Stimulated activated CD4-positive, alpha-beta T cell treated with anti-CD3 and anti-CD28 coated beads, Interleukin-15, amount 100 ng/mL, for 1 hour (primary cell): Measurements from ENCODE around the gene RIOK1.
"Not testable (repeated sequence)": the region's sequence is repeated elsewhere in the genome, so short reads cannot be mapped to it uniquely, and the experiment has no call there.

Source experiments
- DNase-seq, 2 donors: peaks; one replicate each; pipeline ENCODE4 v3.0.0-alpha.2; 2020; ENCODE audit warnings: low read depth in 1 of 2, low spot score in 1 of 2

The RIOK1 gene

DNA sequence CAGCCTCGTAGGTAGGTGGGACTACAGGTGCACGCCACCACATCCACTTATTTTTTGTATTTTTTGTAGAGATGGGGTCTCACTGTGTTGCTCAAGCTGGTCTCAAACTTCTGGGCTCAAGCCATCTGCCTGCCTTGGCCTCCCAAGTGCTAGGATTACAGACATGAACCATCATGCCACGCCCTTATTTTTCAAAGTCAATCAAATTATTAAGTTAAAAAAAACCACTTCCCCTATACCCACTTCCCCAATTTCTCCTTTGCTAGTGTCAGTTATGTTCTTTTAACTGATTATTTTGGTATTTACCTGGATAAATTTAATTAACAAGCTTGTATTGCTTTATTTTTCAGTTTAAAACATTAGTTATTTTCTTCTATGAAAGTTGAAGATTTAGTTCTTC is 49.6 kb downstream of the RIOK1 start:
- DNase-seq: no peak

DNA sequence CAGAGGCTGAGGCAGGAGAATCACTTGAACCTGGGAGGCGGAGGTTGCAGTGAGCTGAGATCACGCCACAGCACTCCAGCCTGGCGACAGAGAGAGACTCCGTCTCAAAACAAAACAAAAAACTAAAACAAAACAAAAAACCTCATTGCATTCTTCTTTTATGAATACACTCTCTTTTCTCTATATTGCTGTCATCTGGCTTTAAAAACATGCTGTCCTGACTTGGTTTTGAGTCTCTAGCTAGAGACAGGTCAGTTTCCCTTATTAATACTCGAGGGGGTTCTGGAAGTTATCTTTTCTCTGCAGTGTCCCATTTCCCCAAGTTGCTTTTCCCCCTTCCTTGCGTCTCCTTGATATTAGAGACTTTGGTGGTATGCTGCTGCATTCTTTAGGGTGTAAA is 50.9 kb downstream of the RIOK1 start:
- DNase-seq: no peak

DNA sequence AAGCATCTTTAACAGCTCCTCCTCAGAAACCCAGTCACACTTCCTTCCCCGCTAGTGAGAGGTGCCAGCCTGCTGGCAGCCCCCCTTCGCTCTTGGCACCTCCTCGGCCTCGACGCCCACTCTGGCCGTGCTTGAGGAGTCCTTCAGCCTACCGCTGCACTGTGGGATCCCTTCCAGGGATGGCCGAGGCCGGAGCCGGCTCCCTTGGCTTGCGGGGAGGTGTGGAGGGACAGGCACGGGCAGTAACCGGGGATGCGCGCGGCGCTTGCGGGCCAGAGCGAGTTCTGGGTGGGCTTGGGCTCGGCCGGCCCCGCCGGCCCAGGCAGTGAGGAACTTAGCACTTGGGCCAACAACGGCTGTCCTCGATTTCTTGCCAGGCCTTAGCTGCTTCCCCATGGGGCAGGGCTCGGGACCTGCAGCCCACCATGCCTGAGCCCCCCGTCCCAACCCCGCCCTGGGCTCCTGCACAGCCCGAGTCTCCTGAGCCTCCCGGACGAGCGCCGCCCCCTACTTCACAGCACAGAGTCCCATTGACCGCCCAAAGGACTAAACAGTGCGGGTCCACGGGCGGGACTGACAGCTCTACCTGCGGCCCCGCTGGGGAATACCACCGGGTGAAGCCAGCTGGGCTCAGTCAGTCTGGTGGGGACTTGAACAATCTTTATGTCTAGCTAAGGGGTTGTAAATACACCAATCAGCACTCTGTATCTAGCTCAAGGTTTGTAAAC is 51.6 kb downstream of the RIOK1 start:
- DNase-seq: no peak

DNA sequence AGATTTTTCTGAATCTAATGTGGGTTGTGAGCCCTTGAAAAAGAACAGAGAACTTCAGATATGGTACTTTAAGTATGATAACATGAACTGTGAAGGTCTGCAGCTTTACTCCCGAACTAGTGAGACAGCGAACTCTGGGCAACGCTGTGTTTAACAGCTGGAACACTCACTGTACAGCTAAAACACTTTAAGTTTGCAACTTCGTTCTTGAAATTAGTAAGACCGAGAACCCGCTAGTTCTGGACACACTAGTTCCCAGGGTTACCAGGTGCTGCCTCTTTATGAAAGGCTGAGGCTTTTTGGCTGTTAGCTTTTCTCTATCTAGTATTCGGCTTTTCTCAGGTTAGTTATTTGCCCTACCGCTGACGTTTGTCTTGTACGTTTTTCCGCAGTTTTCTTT is 52.9 kb downstream of the RIOK1 start:
- DNase-seq: no peak

DNA sequence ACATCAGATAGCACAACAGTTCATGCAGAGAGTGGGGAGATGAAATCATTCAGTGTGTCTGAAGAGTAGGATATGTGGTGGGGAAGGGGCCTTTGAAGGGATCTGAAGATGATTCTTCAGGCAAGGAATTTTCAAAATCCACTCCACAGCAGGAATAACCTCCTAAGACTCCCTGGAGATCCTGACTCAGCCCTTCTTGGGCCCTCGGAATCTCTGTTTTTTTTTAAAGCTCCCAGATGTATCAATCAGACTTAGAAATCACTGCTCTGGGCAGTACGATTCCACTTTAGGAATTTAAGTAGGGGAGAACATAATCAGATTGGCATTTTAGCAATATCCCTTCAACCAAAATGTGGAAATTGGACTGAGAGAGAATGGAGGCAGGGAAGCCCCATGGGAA is 55.5 kb downstream of the RIOK1 start:
- no peak for DNase-seq

DNA sequence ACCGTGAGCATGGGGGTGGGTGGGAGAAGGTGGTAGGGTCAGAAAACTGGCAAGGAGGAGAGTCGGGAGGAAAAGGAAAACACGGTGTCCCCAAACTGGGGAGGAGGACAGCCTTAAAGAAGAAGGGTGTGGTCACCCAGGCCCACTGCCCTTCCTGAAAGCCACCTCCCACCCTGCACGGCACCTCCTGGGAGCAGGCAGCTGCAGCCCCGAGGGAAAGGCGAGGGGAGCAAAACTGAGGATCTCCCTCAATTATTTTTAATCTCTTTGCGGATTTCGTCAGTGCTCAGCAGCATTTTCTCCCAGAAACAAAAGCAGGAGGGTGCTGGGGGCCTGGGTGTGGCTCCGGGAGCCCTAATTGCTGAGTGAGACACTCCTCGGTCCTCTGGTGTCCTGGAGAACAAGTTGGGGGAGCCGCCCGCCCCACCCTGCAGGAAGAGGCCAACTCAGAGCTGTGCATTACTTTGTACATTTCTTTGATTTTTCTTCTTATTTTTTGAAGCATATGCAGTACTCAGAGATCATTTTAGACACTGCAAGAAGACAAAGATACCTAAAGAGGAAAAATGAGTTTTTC is 56.4 kb downstream of the RIOK1 start:
- no peak for DNase-seq

DNA sequence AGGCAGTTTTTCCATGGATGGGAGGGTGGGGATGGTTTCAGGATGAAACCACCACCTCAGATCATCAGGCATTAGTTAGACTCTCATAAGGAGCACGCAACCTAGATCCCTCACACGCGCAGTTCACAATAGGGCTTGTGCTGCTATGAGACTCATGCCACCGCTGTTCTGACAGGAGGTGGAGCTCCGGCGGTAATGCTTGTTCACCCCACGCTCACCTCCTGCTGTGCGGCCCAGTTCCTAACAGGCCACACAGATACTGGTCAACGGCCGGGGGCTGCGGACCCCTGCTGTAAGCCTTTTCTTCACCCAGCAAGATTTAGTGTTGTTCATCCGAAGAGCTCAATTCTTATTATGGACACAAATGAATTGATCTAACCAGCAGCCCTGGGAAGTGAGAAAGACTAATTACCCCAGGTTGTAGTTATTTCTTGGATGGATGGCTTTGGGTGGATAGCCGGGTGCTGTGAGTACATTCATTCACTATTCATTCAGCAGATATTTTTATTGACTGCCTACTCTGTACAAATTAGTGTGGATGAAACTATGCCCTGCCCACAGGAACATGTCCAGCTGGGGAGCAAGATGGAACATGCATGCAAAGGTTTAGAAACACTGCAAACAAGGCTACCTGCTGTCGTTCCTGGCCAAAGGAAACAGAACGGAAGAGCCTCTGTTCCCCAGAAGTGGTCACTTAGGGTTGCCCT is 57.2 kb downstream of the RIOK1 start:
- no peak for DNase-seq

DNA sequence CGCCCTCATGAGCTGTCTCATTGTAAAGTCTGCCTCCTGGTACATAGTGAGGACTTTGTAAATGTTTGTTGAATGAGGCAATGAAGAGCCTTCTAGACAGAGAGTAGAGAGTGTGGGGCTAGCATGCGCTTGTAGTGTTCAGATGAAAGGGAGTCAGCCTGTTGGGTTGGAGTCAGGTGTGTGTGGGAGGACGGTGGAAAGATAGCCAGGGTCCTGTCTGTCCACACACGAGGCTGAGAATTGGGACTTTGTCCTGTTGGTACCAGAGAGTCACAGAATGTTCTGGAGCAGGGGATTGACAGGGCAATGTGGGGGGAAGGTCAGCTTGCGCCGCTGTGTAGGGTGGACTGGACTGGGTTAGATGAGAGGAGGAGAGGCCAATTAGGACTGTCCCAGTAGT is 58.6 kb downstream of the RIOK1 start:
- DNase-seq: no peak

DNA sequence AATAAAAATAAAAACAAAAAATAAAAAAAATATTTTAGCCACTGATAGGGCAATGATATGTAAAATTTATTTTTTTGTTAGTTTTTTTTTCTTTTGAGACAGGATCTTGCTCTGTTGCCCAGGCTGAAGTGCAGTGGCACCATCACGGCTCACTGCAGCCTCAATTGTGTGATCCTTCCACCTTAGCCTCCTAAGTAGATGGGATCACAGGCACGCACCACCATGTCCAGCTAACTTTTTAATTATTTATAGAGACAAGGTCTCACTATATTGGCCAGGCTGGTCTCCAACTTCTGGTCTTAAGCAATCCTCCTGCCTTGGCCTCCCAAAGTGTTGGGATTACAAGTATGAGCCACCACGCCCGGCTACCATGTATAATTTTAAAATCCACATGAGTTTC is 59.4 kb downstream of the RIOK1 start:
- no peak for DNase-seq

DNA sequence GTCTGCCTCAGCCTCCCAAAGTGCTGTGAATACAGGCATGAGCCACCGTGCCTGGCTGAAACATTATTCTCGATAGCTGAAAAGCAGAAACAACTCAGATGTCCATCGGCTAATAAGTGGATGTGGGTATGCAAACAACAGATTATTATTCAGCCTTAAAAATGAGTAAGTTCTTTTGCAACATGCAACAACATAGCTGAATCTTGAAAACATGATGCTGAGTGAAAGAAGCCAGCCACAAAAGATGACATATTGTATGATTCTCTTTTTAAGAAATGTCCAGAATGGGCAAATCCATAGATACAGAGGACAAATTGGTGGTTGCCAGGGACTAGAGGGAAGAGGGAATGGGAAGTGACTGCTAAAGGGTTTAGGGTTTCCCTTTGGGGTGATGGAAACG is 61.7 kb downstream of the RIOK1 start:
- DNase-seq: no peak

DNA sequence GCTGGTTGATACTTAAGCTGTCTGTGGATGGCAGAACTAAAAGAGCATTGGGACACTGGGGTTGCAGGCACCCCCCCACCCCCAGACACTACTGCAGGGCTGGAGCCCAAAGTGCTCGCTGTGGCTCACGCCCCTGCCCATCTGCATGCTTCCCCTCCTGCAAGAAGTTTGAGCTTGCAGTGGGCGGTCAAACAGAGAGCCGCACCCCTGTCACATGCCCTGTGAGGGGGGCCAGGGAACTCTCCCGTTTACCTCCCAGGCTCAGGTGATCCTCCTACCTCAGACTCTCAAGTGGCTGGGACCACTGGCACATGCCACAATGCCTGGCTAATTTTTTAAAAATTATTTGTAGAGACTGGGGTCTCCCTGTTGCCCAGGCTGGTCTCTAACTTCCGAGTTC is 63.3 kb downstream of the RIOK1 start:
- no peak for DNase-seq

DNA sequence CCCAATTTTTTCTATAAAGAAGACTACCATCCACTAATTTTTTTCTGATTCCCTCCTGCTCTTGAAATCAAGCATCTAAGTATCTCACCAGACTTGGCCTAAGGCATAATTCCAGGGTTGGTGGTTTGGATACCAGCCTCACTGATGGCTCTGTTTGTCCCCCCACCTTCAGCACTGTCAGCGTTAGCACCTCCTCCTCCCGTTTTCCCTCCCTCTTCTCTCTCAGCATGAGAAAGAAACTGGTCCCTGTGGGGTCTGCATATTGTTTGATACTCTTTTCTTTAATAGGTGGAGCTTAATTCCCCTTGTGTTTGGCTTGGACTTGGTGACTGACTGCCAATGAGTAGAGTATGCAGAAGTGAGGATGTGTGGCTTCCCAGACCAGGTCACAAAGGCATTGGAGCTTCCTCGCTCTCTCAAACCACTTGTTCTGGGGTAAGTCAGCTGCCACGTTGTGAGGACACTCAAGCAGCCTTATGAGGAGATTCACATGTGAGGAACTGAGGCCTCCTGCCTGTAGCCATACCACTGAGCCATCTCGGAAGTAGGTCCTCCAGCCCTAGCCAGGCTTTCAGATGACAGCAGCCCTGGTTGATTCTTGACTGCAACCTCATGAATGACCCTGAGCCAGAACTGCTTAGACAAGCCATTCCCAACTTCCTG is 65.2 kb downstream of the RIOK1 start:
- no peak for DNase-seq

DNA sequence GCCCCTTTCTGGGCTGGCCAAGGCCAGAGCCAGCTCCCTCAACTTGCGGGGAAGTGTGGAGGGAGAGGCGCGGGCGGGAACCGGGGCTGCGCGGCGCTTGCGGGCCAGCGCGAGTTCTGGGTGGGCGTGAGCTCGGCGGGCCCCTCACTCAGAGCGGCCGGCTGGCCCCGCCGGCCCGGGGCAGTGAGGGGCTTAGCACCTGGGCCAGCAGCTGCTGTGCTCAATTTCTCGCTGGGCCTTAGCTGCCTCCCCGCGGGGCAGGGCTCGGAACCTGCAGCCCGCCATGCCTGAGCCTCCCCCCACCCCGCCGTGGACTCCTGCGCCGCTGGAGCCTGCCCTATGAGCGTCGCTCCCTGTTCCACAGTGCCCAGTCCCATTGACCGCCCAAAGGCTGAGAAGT is 66.7 kb downstream of the RIOK1 start:
- not testable (repeated sequence) for DNase-seq

DNA sequence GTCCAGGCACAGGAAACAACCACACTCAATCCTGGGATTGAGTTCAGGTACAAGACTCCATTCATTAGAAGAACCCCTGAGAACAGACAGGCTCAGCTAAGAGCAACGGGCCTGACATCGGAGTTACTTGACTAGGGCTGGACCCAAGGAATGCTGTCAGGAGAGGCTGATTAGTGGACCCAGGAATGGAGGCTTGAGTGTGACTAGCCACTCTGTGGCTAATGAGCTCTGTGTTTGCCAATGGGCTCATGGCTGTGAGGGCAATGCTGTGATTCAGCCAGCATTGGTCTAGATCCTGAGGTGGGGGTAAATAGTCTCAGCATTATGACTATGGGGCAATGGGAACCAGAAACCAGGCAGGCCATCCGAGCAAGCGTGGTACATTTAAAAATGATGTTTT is 71.8 kb downstream of the RIOK1 start:
- no peak for DNase-seq

DNA sequence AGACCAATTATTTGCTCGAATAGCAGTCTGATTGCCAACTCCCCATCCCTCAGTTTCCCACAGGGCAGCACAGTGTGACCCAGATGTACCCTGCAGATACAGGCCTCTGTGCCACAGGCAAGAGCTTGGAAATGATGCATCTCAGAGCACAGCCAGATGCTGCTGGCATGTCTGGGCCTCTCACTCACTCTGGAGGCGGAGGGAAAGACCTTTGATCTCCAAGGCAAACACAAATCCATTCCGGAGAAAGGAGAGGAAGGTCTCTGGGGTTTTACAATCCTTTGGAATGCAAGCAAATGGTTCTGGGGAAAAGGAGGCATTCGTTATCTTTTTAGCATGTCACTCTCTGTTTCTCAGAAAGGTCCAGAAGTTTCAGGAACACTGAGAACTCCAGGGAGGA is 74.2 kb downstream of the RIOK1 start:
- DNase-seq: no peak

DNA sequence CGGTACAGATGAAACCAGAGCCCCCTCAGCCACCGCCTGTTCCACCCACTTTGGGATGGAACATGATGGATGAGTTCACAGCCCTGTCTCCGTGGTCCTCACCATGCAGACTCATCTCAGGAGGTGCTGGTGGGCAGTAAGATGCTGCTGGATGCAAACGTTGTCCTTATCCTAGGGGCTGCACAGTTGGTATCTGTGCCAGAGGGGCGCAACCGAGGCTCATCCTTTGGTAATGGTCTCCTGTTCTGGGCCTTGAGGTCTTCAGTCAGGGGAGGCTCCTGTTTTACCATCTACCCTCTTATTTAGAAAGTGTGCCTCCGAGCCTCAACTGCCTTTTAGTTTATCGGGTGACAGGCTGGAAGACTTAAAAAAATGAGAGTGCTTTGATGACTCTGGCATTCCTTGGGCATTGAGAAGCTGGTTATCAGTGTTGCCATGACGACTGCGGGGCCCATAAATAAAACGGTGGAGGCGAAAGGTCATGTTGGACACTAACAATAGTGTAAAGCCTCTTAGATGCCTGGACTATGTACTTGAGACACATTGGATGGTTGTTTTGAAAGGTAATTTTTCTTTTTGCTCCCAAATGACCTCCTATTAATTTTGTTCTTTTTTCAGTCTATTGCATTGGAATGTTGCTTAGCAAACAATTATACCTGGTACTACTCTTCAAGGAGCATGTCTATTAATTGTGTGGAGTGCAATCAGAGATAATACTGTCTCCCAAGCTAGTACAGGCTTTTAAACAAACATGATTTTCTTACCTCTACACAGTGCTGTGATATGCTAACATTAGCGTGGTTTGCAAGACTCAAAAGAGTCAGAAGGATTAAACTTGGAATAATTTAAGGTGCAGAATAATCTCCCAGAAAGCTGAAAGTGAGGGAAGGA is 77.6 kb downstream of the RIOK1 start:
- DNase-seq: no peak
